HG03039 (cell line): ENCODE results near the gene DDX18.

Experiments
- ATAC-seq: cut with Tn5 transposase; IDR thresholded peaks from one replicate; pipeline ENCODE4 v1.9.1; 2021; ENCODE audit warnings: mild to moderate bottlenecking, moderate library complexity; ENCODE audit not compliant: unreplicated experiment

Gene DDX18

GRCh38 chr2:117833911-117834310 lies 19.4 kb downstream of the DDX18 start:
- peak; percentile 38 for ATAC-seq

DNA sequence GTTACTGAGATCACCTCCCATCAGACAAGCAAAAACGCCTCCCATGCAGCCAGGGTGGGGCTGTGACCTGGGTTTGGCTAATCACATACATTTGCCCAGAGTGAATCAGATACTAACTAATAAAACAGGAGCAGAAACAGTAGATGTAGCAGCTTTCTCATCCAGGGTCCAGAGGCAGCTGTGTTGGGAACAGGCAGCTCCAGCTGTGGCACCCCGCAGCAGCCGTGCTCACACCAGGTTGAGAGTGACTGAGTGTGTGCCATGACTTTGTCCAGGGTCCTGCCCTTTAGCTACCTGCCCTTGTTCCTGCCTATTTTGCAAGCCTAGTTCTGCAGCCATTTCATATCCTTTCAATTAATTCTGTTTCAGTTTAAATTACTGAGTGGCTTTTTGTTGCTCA lies 20.5 kb downstream of the DDX18 start:
- no peak for ATAC-seq

GRCh38 chr2:117835990-117836760 lies 21.7 kb downstream of the DDX18 start:
- ATAC-seq = peak; percentile 79

GRCh38 chr2:117845304-117845703 lies 30.8 kb downstream of the DDX18 start:
- no peak for ATAC-seq

- ATAC-seq = no peak
Measured at GRCh38 chr2:117850015-117850414, 35.5 kb downstream of the DDX18 start.

DNA sequence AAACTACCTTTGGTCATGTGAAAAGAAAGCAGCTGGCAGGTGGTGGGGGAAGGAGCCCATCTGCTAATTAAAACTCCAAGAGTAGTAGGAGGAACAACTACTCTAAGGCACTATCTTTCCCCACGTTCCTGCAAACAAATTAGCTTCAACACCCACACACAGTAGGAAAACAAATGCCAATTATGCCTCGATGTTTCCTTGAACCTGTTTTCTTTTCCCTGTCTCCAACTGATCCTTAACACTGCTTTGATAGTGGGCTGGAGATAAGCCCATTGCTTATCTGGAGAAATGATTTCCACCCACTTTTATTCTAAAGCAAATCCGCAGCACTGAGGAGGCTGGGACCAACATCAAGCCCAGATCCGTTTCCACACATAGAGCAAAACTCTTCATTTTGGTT lies 36.0 kb downstream of the DDX18 start:
- ATAC-seq = no peak

- no peak for ATAC-seq
Measured at GRCh38 chr2:117851969-117852368, 37.5 kb downstream of the DDX18 start.

GRCh38 chr2:117853316-117853715 lies 38.8 kb downstream of the DDX18 start:
- no peak for ATAC-seq

DNA sequence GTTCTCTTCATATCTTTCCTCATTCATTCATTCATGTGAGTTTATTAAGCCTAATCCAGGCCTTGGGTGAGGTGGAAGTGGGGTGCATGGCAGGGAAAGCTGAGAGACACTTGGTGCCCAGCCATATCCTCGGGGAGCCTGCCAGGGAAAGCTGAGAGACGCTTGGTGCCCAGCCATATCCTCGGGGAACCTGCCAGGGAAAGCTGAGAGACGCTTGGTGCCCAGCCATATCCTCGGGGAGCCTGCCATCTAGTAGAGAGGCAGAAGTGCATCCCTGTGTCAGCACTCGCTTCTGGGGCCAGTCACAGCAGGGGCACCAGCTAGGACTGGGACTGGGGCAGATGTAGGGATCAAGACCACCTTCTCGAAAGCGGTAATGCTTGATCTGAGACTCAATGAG lies 39.4 kb downstream of the DDX18 start:
- ATAC-seq = no peak

DNA sequence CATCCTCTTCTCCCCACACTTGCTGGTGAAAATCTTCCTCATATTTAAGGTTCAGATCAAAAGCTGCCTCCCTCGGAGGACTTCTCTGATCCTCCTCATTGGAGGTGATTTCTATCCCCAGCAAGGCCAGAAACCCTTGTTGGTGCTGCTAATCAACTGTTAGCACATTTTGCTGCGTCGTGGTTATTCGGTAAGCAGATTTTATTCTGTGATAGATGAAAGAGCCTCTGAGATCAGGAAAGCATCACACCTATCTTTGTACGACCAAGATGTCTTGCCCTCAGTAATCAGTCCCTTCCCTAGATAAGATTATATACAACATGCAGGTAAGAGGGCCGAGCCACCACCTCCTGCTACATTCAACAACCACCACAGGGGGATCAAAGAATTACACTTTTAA lies 40.1 kb downstream of the DDX18 start:
- ATAC-seq = no peak

- no peak for ATAC-seq
Measured at GRCh38 chr2:117855886-117856285, 41.4 kb downstream of the DDX18 start.

DNA sequence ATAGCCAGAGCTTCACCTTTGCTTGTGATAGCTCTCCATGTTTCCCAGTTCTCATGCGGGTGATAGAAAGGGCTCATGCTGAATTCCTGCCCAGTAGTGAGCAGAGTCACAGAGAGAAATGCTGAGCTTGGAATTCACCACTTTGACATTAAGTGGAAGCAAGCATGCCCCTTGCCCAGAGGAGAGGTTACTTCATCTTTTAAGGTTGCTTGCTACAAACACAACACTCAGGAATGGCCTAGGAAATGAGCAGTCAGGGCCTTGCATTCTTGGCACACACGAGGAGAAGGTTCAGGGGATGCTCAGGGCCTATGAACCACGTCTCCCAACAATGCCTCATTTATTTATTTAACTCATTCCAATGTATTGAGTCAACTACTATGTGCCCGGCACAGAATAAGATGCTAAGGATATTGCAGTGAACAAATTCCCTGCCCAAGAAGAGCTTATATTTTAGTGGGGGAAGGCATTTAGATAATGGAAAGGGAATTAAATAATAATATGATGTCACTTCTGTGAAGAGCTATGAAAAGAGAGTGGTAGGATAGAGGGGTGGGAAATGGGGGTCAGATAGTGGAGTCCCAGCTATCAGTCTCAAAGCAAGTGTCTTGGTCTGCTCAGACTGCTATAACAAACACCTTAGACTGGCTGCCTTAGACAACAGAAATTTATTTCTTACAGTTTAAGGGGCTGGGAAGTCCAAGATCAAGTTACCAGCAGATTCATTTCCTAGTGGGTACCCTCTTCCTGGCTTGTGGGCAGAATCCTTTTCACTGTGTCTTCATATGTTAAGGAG lies 42.1 kb downstream of the DDX18 start:
- ATAC-seq = no peak

DNA sequence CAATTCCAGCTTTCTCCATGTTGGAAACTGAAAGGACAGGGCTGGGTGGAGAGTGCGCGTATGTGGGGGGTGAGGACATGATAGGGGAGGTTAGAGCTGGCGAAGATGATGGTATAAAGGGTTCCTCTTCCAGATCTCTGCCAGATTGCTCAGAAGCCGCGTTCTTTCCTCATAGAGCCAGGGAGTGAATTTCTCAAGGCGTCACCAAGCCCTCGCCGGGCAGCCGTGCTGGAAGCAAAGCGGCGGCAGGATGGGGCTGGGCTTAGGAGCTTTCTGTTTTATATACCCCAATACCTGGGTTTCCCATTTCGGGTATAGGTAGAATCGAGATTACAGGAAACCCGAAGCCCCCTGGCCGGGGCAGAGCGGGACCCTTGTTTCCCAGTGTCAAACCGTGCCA lies 43.8 kb downstream of the DDX18 start:
- no peak for ATAC-seq

DNA sequence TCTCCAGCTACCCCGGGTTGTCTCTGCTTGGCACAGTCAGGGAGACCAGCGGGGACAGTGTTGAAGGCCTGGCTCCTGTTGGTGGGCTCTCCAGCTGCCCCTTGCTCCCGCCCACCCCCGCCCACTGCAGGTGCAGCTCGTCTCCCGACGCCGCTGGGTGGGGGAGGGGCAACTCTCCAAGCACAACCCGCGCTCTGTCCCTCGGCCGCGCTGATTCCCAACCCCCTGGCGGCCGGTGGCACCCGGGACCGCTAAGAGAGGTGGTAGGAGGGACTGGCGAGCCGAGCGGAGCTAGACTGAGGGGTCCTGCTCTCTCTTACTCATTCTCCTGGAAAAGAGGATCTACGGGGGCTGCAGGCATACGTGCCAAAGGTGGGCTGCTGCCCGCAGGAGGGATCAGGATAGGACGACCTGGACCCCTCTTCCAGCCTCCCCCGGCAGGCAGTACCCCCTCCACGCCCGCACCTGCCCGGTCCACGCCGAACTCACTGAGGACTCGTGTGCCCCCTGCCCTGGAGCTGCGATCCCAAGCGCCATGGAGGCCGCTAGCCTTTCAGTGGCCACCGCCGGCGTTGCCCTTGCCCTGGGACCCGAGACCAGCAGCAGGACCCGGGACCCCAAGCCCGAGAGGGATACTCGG lies 44.5 kb downstream of the DDX18 start:
- ATAC-seq = no peak

GRCh38 chr2:117859532-117859911 lies 45.0 kb downstream of the DDX18 start:
- ATAC-seq = no peak

DNA sequence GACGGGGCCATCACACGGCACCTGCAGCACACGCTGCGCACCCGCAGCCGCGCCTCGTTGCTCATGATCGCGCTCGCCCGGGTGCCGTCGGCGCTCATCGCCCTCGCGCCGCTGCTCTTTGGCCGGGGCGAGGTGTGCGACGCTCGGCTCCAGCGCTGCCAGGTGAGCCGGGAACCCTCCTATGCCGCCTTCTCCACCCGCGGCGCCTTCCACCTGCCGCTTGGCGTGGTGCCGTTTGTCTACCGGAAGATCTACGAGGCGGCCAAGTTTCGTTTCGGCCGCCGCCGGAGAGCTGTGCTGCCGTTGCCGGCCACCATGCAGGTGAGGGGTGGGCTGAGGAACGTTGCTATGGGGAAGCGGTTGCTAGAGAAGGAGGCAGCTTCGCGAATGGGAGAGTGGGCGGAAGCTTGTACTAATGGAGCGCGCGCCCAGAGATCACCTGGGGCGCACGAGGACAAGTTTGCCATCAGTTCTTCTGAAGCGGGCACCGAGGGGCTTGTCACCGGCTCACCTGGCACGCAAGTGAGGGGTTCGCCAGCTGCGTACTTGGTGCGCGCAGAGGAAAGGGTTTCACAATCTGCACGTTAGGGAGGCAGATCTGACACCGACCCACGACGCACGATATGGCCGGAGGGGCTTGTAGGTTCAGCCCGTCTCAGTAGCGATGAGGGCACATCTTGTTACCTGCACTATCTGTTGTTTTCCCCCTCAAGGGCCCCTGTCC lies 45.6 kb downstream of the DDX18 start:
- no peak for ATAC-seq

DNA sequence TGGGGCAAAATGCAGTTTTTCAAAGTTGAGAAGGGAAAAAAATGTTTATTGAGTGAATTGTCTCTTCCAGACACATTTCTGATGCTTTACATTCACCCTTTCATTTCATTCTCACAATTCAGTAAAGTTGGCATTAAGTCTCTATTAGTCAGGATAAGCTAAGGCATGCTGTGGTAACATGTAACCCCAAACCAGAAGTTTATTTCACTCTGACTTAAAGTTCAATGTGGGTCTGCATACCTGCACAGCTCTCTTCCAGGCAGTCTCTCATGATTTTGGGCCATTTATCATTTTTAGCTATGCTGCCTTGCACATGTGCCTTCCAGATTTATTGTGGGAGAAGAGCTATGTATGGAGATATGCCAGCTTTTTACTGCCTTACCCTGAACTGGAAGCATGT lies 48.0 kb downstream of the DDX18 start:
- no peak for ATAC-seq

DNA sequence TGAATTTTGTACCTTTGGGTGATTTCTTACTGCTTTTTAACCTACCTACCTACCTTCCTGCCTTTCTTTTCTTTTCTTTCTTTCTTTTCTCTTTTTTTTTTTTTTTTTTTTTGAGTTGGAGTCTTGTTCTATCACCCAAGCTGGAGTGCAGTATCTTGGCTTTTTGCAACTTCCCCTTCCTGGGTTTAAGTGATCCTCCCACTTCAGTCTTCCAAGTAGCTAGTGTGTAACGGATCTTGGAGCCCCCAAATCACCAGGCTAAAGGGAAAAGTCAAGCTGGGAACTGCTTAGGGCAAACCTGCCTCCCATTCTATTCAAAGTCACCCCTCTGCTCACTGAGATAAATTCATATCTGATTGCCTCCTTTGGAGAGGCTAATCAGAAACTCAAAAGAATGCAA lies 61.3 kb downstream of the DDX18 start:
- ATAC-seq = no peak

DNA sequence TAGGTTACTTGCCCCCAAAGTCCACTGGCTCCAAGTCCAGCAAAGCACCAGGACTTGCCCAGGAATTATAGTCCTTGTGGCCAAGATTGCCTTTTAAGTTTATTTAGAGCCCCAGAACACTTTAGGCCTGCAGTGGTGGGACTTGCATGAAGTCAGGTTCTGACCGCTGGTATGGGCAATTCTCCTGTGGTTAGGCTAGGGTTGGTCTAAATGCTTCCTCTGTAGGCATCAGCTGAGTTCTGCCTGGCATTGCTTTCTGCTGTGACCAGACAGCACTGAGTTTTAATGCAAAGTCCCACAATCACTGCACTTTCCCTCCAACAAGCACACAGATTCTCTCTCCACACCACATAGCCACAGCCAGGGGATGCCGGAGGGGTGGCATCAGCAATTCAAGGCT lies 64.5 kb downstream of the DDX18 start:
- ATAC-seq = no peak
